GM12872 (cell line): ENCODE results near the gene TMEM61.

ENCODE experiments used
- CTCF ChIP-seq: IDR thresholded peaks from 3 replicates; pipeline ENCODE4 v1.5.1; 2011; ENCODE audit warnings: low read depth, mild to moderate bottlenecking, low read length, moderate library complexity; ENCODE audit not compliant: insufficient read depth

TMEM61 gene

GRCh38 chr1:54951810-54952226 lies 28.6 kb upstream of the TMEM61 start:
- TF ChIP-seq CTCF = no peak

GRCh38 chr1:54952950-54953718 lies 27.3 kb upstream of the TMEM61 start:
- TF ChIP-seq CTCF = no peak

- TF ChIP-seq CTCF = no peak
Observed at GRCh38 chr1:54953846-54954245, 26.6 kb upstream of the TMEM61 start.

- no peak for TF ChIP-seq CTCF
Observed at GRCh38 chr1:54955359-54955758, 25.1 kb upstream of the TMEM61 start.

- no peak for TF ChIP-seq CTCF
Observed at GRCh38 chr1:54956726-54957125, 23.7 kb upstream of the TMEM61 start.

- TF ChIP-seq CTCF = no peak
Observed at GRCh38 chr1:54959241-54959640, 21.2 kb upstream of the TMEM61 start.

- no peak for TF ChIP-seq CTCF
Observed at GRCh38 chr1:54962612-54963395, 17.6 kb upstream of the TMEM61 start.
